Skeletal muscle tissue (tissue), 4 donors: ENCODE measurements around the gene MOB1B. TPM values are rescaled to one million over a fixed set of nuclear protein-coding genes. Genes with fewer than 3 reads are reported as not detected.
"Not testable (repeated sequence)": the region's sequence is repeated elsewhere in the genome, so short reads cannot be mapped to it uniquely, and the experiment has no call there.

ENCODE experiments used
- H3K27ac ChIP-seq: one replicate; pipeline ENCODE4 v1.7.0; 2013; ENCODE audit warnings: mild to moderate bottlenecking, low read depth, low read length, inconsistent platforms
- H3K27me3 ChIP-seq, 3 donors: one replicate each; pipeline ENCODE4 v1.7.0; 2013; ENCODE audit warnings: low read length in 3 of 3; ENCODE audit not compliant: control insufficient read depth in 3 of 3, insufficient read depth in 3 of 3
- H3K36me3 ChIP-seq, 3 donors: one replicate each; pipeline ENCODE4 v1.7.0; 2013; ENCODE audit warnings: low read length in 3 of 3; ENCODE audit not compliant: control insufficient read depth in 3 of 3, insufficient read depth in 3 of 3
- H3K4me1 ChIP-seq, 3 donors: one replicate each; pipeline ENCODE4 v1.7.0; 2013; ENCODE audit warnings: low read length in 3 of 3, mild to moderate bottlenecking in 3 of 3; ENCODE audit not compliant: control insufficient read depth in 3 of 3, insufficient read depth in 3 of 3
- H3K4me3 ChIP-seq, 3 donors: one replicate each; pipeline ENCODE4 v1.7.0; 2013; ENCODE audit warnings: low read length in 3 of 3
- H3K9ac ChIP-seq, 3 donors: one replicate each; pipeline ENCODE4 v1.7.0; 2013; ENCODE audit warnings: low read length in 3 of 3, mild to moderate bottlenecking in 3 of 3, moderate library complexity in 2 of 3, low read depth in 1 of 3
- H3K9me3 ChIP-seq, 3 donors: one replicate each; pipeline ENCODE4 v1.7.0; 2013; ENCODE audit warnings: low read length in 3 of 3; ENCODE audit not compliant: control insufficient read depth in 3 of 3
- total RNA-seq: library from RNA; depleted of rRNA; stranded (reverse); fragments of >200 nt; gene quantifications from one replicate; pipeline ENCODE4 v1.2.3, GENCODE V29; 2014
- donor health status: Osteomylitis.

The MOB1B gene
- total RNA-seq, 1 donor from 2014 or later, result 30.3 TPM

- H3K9me3 ChIP-seq, result no peaks in the 10 kb centered on the region
- H3K27me3 ChIP-seq, result no peaks in the 10 kb centered on the region
- H3K9ac ChIP-seq, result no peak overlapping the region
- H3K4me3 ChIP-seq, result no peak overlapping the region
- no peaks in the 10 kb centered on the region for H3K36me3 ChIP-seq
- H3K4me1 ChIP-seq, result no peaks in the 10 kb centered on the region
- no peak overlapping the region for H3K27ac ChIP-seq
Observed at GRCh38 chr4:70885174-70885573, 17.0 kb upstream of the MOB1B start.

GRCh38 chr4:70892086-70892769 is 9.9 kb upstream of the MOB1B start:
- Histone ChIP-seq H3K27ac (no peak overlapping the region), H3K27me3 (no peaks in the 10 kb centered on the region), H3K4me1 (no peaks in the 10 kb centered on the region), H3K9ac (no peak overlapping the region), H3K9me3 (no peaks in the 10 kb centered on the region), H3K36me3 (no peaks in the 10 kb centered on the region), H3K4me3 (no peak overlapping the region)

- no peaks in the 10 kb centered on the region for H3K4me1 ChIP-seq
- H3K27ac ChIP-seq, result no peak overlapping the region
- H3K9me3 ChIP-seq, result no peaks in the 10 kb centered on the region
- no peak overlapping the region for H3K4me3 ChIP-seq
- no peaks in the 10 kb centered on the region for H3K27me3 ChIP-seq
- H3K9ac ChIP-seq, result no peak overlapping the region
- no peaks in the 10 kb centered on the region for H3K36me3 ChIP-seq
Observed at GRCh38 chr4:70893790-70894189, 8.4 kb upstream of the MOB1B start.

GRCh38 chr4:70895405-70895804 is 6.8 kb upstream of the MOB1B start:
- Histone ChIP-seq H3K27ac (peak overlapping the region; percentile 23), H3K27me3 (no peaks in the 10 kb centered on the region), H3K9me3 (no peaks in the 10 kb centered on the region), H3K4me3 (no peak overlapping the region), H3K4me1 (no peaks in the 10 kb centered on the region), H3K9ac (no peak overlapping the region), H3K36me3 (no peaks in the 10 kb centered on the region)

- Histone ChIP-seq H3K4me1 (no peaks in the 10 kb centered on the region), H3K27ac (peak overlapping the region; percentile 23), H3K9me3 (no peaks in the 10 kb centered on the region), H3K27me3 (no peaks in the 10 kb centered on the region), H3K9ac (no peak overlapping the region), H3K36me3 (no peaks in the 10 kb centered on the region), H3K4me3 (no peak overlapping the region)
Observed at GRCh38 chr4:70895811-70896491, 6.2 kb upstream of the MOB1B start.

- not testable (repeated sequence) for H3K36me3 ChIP-seq, H3K27me3 ChIP-seq, H3K9me3 ChIP-seq, H3K27ac ChIP-seq, H3K9ac ChIP-seq, H3K4me3 ChIP-seq
- H3K4me1 ChIP-seq, result peaks cover 6 to 11% (median 9%) of the 10 kb centered on the region in 3 donors
Observed at GRCh38 chr4:70898581-70898980, 3.6 kb upstream of the MOB1B start.

- peaks cover 6 to 11% (median 9%) of the 10 kb centered on the region in 3 donors for H3K4me1 ChIP-seq
- peak overlapping the region; percentile 80 to 88 (median 86) for H3K9ac ChIP-seq
- H3K4me3 ChIP-seq, result peak overlapping the region; percentile 71 to 90 (median 90)
- H3K27ac ChIP-seq, result peak overlapping the region; percentile 76
- H3K36me3 ChIP-seq, result peaks cover 0 to 5% (median 3%) of the 10 kb centered on the region in 3 donors
- no peaks in the 10 kb centered on the region for H3K9me3 ChIP-seq
- H3K27me3 ChIP-seq, result no peaks in the 10 kb centered on the region
Observed at GRCh38 chr4:70901607-70901983, 574 bp upstream of the MOB1B start.

- H3K9me3 ChIP-seq, result no peaks in the 10 kb centered on the region
- no peaks in the 10 kb centered on the region for H3K27me3 ChIP-seq
Observed at GRCh38 chr4:70902577-70903290, 565 bp downstream of the MOB1B start.

GRCh38 chr4:70903291-70903603 is 1.1 kb downstream of the MOB1B start:
- Histone ChIP-seq H3K4me1 (peaks cover 6 to 11% (median 9%) of the 10 kb centered on the region in 3 donors), H3K27ac (peak overlapping the region; percentile 76), H3K27me3 (no peaks in the 10 kb centered on the region), H3K4me3 (peak overlapping the region; percentile 71 to 90 (median 87)), H3K9me3 (no peaks in the 10 kb centered on the region), H3K36me3 (peaks cover 0 to 5% (median 3%) of the 10 kb centered on the region in 3 donors), H3K9ac (peak overlapping the region; percentile 80 to 86 (median 80))

More at GRCh38 chr4:70902577-70903290, 565 bp downstream of the MOB1B start:
- Histone ChIP-seq H3K36me3 (peaks cover 0 to 5% (median 3%) of the 10 kb centered on the region in 3 donors), H3K4me3 (peak overlapping the region; percentile 71 to 90 (median 90)), H3K9ac (peak overlapping the region; percentile 80 to 88 (median 86)), H3K4me1 (peaks cover 6 to 11% (median 9%) of the 10 kb centered on the region in 3 donors), H3K27ac (peak overlapping the region; percentile 76)
